IPS-15b (cell line): ENCODE measurements around the gene NGB.

ENCODE experiments used
- H3K27me3 ChIP-seq: one replicate; pipeline ENCODE4 v1.6.1; 2013; ENCODE audit warnings: low read length; ENCODE audit not compliant: control insufficient read depth, insufficient read depth
- H3K36me3 ChIP-seq: one replicate; pipeline ENCODE4 v1.6.1; 2013; ENCODE audit warnings: low read length; ENCODE audit not compliant: control insufficient read depth, insufficient read depth
- H3K4me1 ChIP-seq: one replicate; pipeline ENCODE4 v1.6.1; 2013; ENCODE audit warnings: mild to moderate bottlenecking, low read length; ENCODE audit not compliant: control insufficient read depth, insufficient read depth
- H3K4me3 ChIP-seq: one replicate; pipeline ENCODE4 v1.5.1; 2013; ENCODE audit warnings: low read depth, low read length
- H3K9ac ChIP-seq: one replicate; pipeline ENCODE4 v1.6.1; 2013; ENCODE audit warnings: low read depth, mild to moderate bottlenecking, low read length
- H3K9me3 ChIP-seq: one replicate; pipeline ENCODE4 v1.6.1; 2013; ENCODE audit warnings: mild to moderate bottlenecking, low read length; ENCODE audit not compliant: control insufficient read depth, insufficient read depth

NGB gene

GRCh38 chr14:77242752-77243151, 28.3 kb downstream of the NGB start:
- Histone ChIP-seq H3K36me3 (peaks cover 3% of the 10 kb centered on the region), H3K9ac (no peak overlapping the region), H3K27me3 (no peaks in the 10 kb centered on the region), H3K4me3 (no peak overlapping the region), H3K4me1 (no peaks in the 10 kb centered on the region), H3K9me3 (no peaks in the 10 kb centered on the region)

GRCh38 chr14:77241955-77242354, 29.1 kb downstream of the NGB start:
- H3K9ac ChIP-seq, result no peak overlapping the region
- peaks cover 3% of the 10 kb centered on the region for H3K36me3 ChIP-seq
- no peaks in the 10 kb centered on the region for H3K4me1 ChIP-seq
- H3K4me3 ChIP-seq, result no peak overlapping the region
- H3K9me3 ChIP-seq, result no peaks in the 10 kb centered on the region
- H3K27me3 ChIP-seq, result no peaks in the 10 kb centered on the region

- H3K9ac ChIP-seq, result no peak overlapping the region
- H3K4me1 ChIP-seq, result no peaks in the 10 kb centered on the region
- no peaks in the 10 kb centered on the region for H3K9me3 ChIP-seq
Observed at GRCh38 chr14:77240336-77240915, 30.6 kb downstream of the NGB start.

GRCh38 chr14:77239412-77239811, 31.6 kb downstream of the NGB start:
- Histone ChIP-seq H3K27me3 (no peaks in the 10 kb centered on the region), H3K4me3 (no peak overlapping the region), H3K4me1 (no peaks in the 10 kb centered on the region)

More at GRCh38 chr14:77240336-77240915, 30.6 kb downstream of the NGB start:
- peaks cover 3% of the 10 kb centered on the region for H3K36me3 ChIP-seq
- H3K27me3 ChIP-seq, result no peaks in the 10 kb centered on the region
- no peak overlapping the region for H3K4me3 ChIP-seq

GRCh38 chr14:77238996-77239395, 32.0 kb downstream of the NGB start:
- no peaks in the 10 kb centered on the region for H3K4me1 ChIP-seq
- no peak overlapping the region for H3K9ac ChIP-seq

More at GRCh38 chr14:77239412-77239811, 31.6 kb downstream of the NGB start:
- peaks cover 3% of the 10 kb centered on the region for H3K36me3 ChIP-seq
- no peak overlapping the region for H3K9ac ChIP-seq
- no peaks in the 10 kb centered on the region for H3K9me3 ChIP-seq

GRCh38 chr14:77238356-77238755, 32.6 kb downstream of the NGB start:
- no peaks in the 10 kb centered on the region for H3K9me3 ChIP-seq
- no peak overlapping the region for H3K4me3 ChIP-seq
- H3K4me1 ChIP-seq, result no peaks in the 10 kb centered on the region
- H3K36me3 ChIP-seq, result no peaks in the 10 kb centered on the region
- H3K9ac ChIP-seq, result no peak overlapping the region
- H3K27me3 ChIP-seq, result no peaks in the 10 kb centered on the region

More at GRCh38 chr14:77238996-77239395, 32.0 kb downstream of the NGB start:
- Histone ChIP-seq H3K9me3 (no peaks in the 10 kb centered on the region), H3K27me3 (no peaks in the 10 kb centered on the region), H3K4me3 (no peak overlapping the region), H3K36me3 (peaks cover 3% of the 10 kb centered on the region)

- H3K4me3 ChIP-seq, result no peak overlapping the region
- H3K9ac ChIP-seq, result no peak overlapping the region
- H3K4me1 ChIP-seq, result no peaks in the 10 kb centered on the region
- no peaks in the 10 kb centered on the region for H3K27me3 ChIP-seq
- H3K9me3 ChIP-seq, result no peaks in the 10 kb centered on the region
- no peaks in the 10 kb centered on the region for H3K36me3 ChIP-seq
Observed at GRCh38 chr14:77236814-77237213, 34.2 kb downstream of the NGB start.

GRCh38 chr14:77231721-77232120, 39.3 kb downstream of the NGB start:
- Histone ChIP-seq H3K36me3 (no peaks in the 10 kb centered on the region), H3K27me3 (no peaks in the 10 kb centered on the region), H3K4me1 (no peaks in the 10 kb centered on the region), H3K9ac (no peak overlapping the region), H3K4me3 (no peak overlapping the region), H3K9me3 (no peaks in the 10 kb centered on the region)

- Histone ChIP-seq H3K9me3 (no peaks in the 10 kb centered on the region), H3K4me1 (no peaks in the 10 kb centered on the region), H3K4me3 (no peak overlapping the region), H3K36me3 (no peaks in the 10 kb centered on the region), H3K9ac (no peak overlapping the region), H3K27me3 (no peaks in the 10 kb centered on the region)
Observed at GRCh38 chr14:77230914-77231313, 40.1 kb downstream of the NGB start.

- H3K9me3 ChIP-seq, result no peaks in the 10 kb centered on the region
Observed at GRCh38 chr14:77228056-77228455, 43.0 kb downstream of the NGB start.

GRCh38 chr14:77225892-77226557, 45.0 kb downstream of the NGB start:
- Histone ChIP-seq H3K9ac (no peak overlapping the region), H3K9me3 (no peaks in the 10 kb centered on the region), H3K4me3 (no peak overlapping the region), H3K27me3 (no peaks in the 10 kb centered on the region), H3K4me1 (peaks cover 15% of the 10 kb centered on the region), H3K36me3 (no peaks in the 10 kb centered on the region)

More at GRCh38 chr14:77228056-77228455, 43.0 kb downstream of the NGB start:
- Histone ChIP-seq H3K4me3 (no peak overlapping the region), H3K9ac (no peak overlapping the region), H3K27me3 (no peaks in the 10 kb centered on the region), H3K36me3 (no peaks in the 10 kb centered on the region), H3K4me1 (peaks cover 6% of the 10 kb centered on the region)

GRCh38 chr14:77225254-77225653, 45.8 kb downstream of the NGB start:
- H3K27me3 ChIP-seq, result no peaks in the 10 kb centered on the region
- no peaks in the 10 kb centered on the region for H3K36me3 ChIP-seq
- H3K4me3 ChIP-seq, result no peak overlapping the region
- no peak overlapping the region for H3K9ac ChIP-seq
- H3K9me3 ChIP-seq, result no peaks in the 10 kb centered on the region
- peaks cover 15% of the 10 kb centered on the region for H3K4me1 ChIP-seq
